ENCODE data around the gene STRN3. TPM values are rescaled to one million over a fixed set of nuclear protein-coding genes. Genes with fewer than 3 reads are reported as not detected.

The STRN3 gene
- total and polyA plus RNA-seq, 2 of the 4 experiments (the other 2 are of a cell fraction), result 10.8 to 78.7 TPM

GRCh38 chr14:30990770-30991169 lies 35.4 kb downstream of the STRN3 start:
- Histone ChIP-seq H3K36me3 (ENCODE audit: control insufficient read depth, insufficient read depth, low read length) (no peaks in the 10 kb centered on the region), H2BK20ac (ENCODE audit: low read depth, low read length) (no peak overlapping the region), H4K20me1 (ENCODE audit: insufficient read depth, low read length) (peaks cover 79% of the 10 kb centered on the region), H2BK5ac (ENCODE audit: low read depth, low read length, poor library complexity, severe bottlenecking) (no peak overlapping the region), H3K4me1 (ENCODE audit: control insufficient read depth, insufficient read depth, low read length) (peaks cover 9% of the 10 kb centered on the region), H3K4me3 (ENCODE audit: insufficient read depth, low read depth, low read length) (no peak overlapping the region), H2BK15ac (ENCODE audit: low read depth, low read length) (no peak overlapping the region), H3K18ac (ENCODE audit: low read depth, low read length) (no peak overlapping the region), H3K23ac (ENCODE audit: low read depth, low read length) (no peak overlapping the region), H2BK120ac (ENCODE audit: low read depth, low read length) (no peak overlapping the region), H4K91ac (ENCODE audit: insufficient read depth, low read depth, low read length) (no peak overlapping the region), H3K27me3 (ENCODE audit: control insufficient read depth, insufficient read depth, low read length) (no peaks in the 10 kb centered on the region), H3K9me3 (ENCODE audit: control insufficient read depth, insufficient read depth, low read length) (no peaks in the 10 kb centered on the region), H3K9me1 (ENCODE audit: insufficient read depth, low read length) (peaks cover 17% of the 10 kb centered on the region), H3K56ac (ENCODE audit: extremely low read depth, insufficient read depth, low read length) (no peak overlapping the region), H2AK9ac (replicated peaks; ENCODE audit: low read depth, low read length, poor library complexity) (no peak overlapping the region), H3K9ac (ENCODE audit: low read depth, low read length) (no peak overlapping the region), H4K5ac (ENCODE audit: low read depth, low read length) (no peak overlapping the region), H3K4ac (ENCODE audit: low read depth, low read length) (no peak overlapping the region), H3K27ac (ENCODE audit: insufficient read depth, low read length) (no peak overlapping the region), H3K4me2 (ENCODE audit: low read depth, low read length) (no peak overlapping the region), H3K79me1 (ENCODE audit: low read depth in 1 of 2, low read length in 2 of 2) (peaks cover 3 to 62% of the 10 kb centered on the region in 2 experiments), H4K8ac (ENCODE audit: low read depth in 2 of 2, low read length in 2 of 2) (no peak overlapping the region), H2AFZ (replicated peaks; ENCODE audit: low read length, poor library complexity) (no peak overlapping the region), H2AK5ac (ENCODE audit: low read depth, low read length) (no peak overlapping the region), H3K14ac (replicated peaks; ENCODE audit: low read depth, low read length) (no peak overlapping the region)
- POLR2A ChIA-PET (ENCODE audit: unreplicated experiment), result no interaction called here
- intact Hi-C loops (cut with micrococcal nuclease) (loop anchor here (1.0 kb wide), 1 partner anchor 15 kb away; no protein-coding TSS in a partner anchor), dilution Hi-C loops (cut with HindIII; ENCODE audit: low sequenced_read_pairs, unreplicated experiment) (no loop called here), in situ Hi-C loops (cut with MboI; ENCODE audit: low sequenced_read_pairs) (loop anchor here (25.0 kb wide), 1 partner anchor 372 kb away; no protein-coding TSS in a partner anchor)
- TF ChIP-seq ELK1 (IDR thresholded peaks at IDR 0.05; ENCODE audit: borderline replicate concordance, low read depth, low read length) (no peak), USF2 (IDR thresholded peaks at IDR 0.05; ENCODE audit: low read depth, low read length) (no peak), MAFK (IDR thresholded peaks at IDR 0.05; ENCODE audit: low read depth, low read length) (no peak), CTCF (conservative IDR thresholded peaks at IDR 0.05; ENCODE audit: low read depth, low read length) (no peak), CEBPB (IDR thresholded peaks at IDR 0.05; ENCODE audit: low read depth, low read length) (no peak), MAZ (IDR thresholded peaks at IDR 0.05; ENCODE audit: borderline replicate concordance, low read depth, low read length) (no peak)
- CTCF ChIA-PET, result interaction anchor here (0.5 kb wide), 1 partner anchor 346 kb away, joined by 4 read pairs; no protein-coding TSS in a partner anchor
- DNase-seq, result peak; percentile 54
- no peak for ATAC-seq (ENCODE audit: low read depth)
- BruUV-seq (replicated peaks), result no TSS peak

Data from IMR-90 (cell line).